Osteoblast (primary cell): ENCODE results near the gene LZTS2. TPM values are rescaled to one million over a fixed set of nuclear protein-coding genes. Genes with fewer than 3 reads are reported as not detected.
"Not testable (repeated sequence)": the region's sequence is repeated elsewhere in the genome, so short reads cannot be mapped to it uniquely, and the experiment has no call there.

Experiments used
- DNase-seq: peaks from one replicate; pipeline ENCODE4 v3.0.0; 2011; ENCODE audit warnings: low spot score, mixed read lengths; ENCODE audit not compliant: insufficient read length; ENCODE audit errors: missing footprints
- H2AFZ ChIP-seq: 2 replicates; pipeline ENCODE4 v1.6.0; 2011; ENCODE audit warnings: mild to moderate bottlenecking, low read length
- H3K27ac ChIP-seq: 2 replicates; pipeline ENCODE4 v1.5.1; 2011; ENCODE audit warnings: mild to moderate bottlenecking, low read depth, low read length, moderate library complexity
- H3K27me3 ChIP-seq: 2 replicates; pipeline ENCODE4 v1.6.0; 2012; ENCODE audit warnings: mild to moderate bottlenecking, control low read depth, inconsistent platforms, low read length, moderate library complexity; ENCODE audit not compliant: insufficient read depth
- H3K36me3 ChIP-seq: 2 replicates; pipeline ENCODE4 v1.5.1; 2011; ENCODE audit warnings: mild to moderate bottlenecking, low read length, control low read depth, moderate library complexity; ENCODE audit not compliant: insufficient read depth
- H3K4me1 ChIP-seq: 2 replicates; pipeline ENCODE4 v1.5.1; 2011; ENCODE audit warnings: mild to moderate bottlenecking, low read length, control low read depth, moderate library complexity; ENCODE audit not compliant: insufficient read depth
- H3K4me2 ChIP-seq: 2 replicates; pipeline ENCODE4 v1.6.0; 2011; ENCODE audit warnings: mild to moderate bottlenecking, low read length; ENCODE audit not compliant: insufficient read depth
- H3K4me3 ChIP-seq: fragments of 200-600 bp; sonication (generic); 3 replicates; pipeline ENCODE4 v1.5.1; 2012; ENCODE audit warnings: mild to moderate bottlenecking, low read length, inconsistent platforms; ENCODE audit not compliant: insufficient read depth
- H3K79me2 ChIP-seq: 2 replicates; pipeline ENCODE4 v1.6.0; 2012; ENCODE audit warnings: mild to moderate bottlenecking, low read length, control low read depth, inconsistent platforms; ENCODE audit not compliant: insufficient read depth
- H3K9me3 ChIP-seq: 2 replicates; pipeline ENCODE4 v1.5.1; 2011; ENCODE audit warnings: low read depth, low read length, control low read depth
- H4K20me1 ChIP-seq: 2 replicates; pipeline ENCODE4 v1.6.0; 2012; ENCODE audit warnings: mild to moderate bottlenecking, low read length, control low read depth; ENCODE audit not compliant: insufficient read depth
- total RNA-seq: library from RNA; depleted of rRNA; stranded (reverse); fragments of >200 nt; gene quantifications from 2 replicates; pipeline ENCODE4 v1.2.3, GENCODE V29; 2012
- TF ChIP-seq, protein P1 (sequence below): IDR thresholded peaks from 2 replicates; pipeline ENCODE4 v1.5.1; 2011; ENCODE audit warnings: mild to moderate bottlenecking, low read depth, low read length, moderate library complexity; ENCODE audit errors: extremely low read depth

LZTS2 gene
- total RNA-seq, 1 donor, result 127 TPM

DNA sequence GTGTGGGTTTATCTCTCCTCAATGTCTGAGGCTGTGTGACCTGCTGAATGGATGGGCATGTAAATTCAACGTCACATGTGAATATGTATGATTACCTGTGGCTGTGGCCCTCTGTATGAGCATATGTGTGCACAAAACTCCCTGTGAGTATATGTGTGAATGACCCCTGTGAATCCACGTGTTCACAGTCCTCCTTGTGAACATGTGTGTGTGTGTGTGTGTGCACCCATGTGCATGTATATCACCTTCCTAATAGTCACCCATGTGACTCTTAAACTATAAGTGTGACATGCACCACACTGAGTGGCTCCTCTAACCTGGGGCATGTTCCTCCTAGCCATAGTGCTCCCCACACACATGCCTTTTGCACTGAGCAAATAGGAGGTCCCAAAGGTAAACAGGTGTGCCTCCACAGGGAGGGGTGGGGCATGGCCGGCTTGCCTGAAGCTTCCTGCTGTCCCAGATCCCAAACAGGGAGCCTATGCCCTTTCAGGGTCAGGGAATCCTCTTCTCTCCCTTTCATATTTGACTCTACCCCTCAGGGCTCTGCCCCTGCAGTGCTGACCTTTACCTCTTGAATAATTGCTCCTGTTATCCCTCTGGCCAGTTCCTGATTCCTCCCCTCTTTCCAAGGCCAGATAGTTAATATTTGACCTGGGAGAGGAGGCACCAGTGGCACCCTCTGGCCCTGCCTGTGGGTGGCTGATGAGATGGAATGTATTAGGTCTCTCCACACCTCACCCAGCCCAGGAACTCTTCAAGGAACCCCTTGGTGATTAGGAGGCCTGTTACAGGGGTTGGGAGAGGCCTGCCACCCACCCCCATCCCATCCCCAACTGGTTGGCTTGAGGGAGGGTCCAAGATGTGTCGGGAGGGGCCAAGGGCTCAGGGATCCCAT, 28.4 kb upstream of the LZTS2 start:
- H3K36me3 ChIP-seq, result peaks cover 6% of the 10 kb centered on the region
- no peaks in the 10 kb centered on the region for H4K20me1 ChIP-seq
- no peak overlapping the region for H3K4me3 ChIP-seq
- no peak for DNase-seq
- H3K9me3 ChIP-seq, result no peaks in the 10 kb centered on the region
- H3K27me3 ChIP-seq, result peaks cover 3% of the 10 kb centered on the region
- no peak overlapping the region for H3K4me2 ChIP-seq
- no peak overlapping the region for H3K27ac ChIP-seq
- H3K79me2 ChIP-seq, result no peaks in the 10 kb centered on the region
- TF ChIP-seq, protein P1, sequence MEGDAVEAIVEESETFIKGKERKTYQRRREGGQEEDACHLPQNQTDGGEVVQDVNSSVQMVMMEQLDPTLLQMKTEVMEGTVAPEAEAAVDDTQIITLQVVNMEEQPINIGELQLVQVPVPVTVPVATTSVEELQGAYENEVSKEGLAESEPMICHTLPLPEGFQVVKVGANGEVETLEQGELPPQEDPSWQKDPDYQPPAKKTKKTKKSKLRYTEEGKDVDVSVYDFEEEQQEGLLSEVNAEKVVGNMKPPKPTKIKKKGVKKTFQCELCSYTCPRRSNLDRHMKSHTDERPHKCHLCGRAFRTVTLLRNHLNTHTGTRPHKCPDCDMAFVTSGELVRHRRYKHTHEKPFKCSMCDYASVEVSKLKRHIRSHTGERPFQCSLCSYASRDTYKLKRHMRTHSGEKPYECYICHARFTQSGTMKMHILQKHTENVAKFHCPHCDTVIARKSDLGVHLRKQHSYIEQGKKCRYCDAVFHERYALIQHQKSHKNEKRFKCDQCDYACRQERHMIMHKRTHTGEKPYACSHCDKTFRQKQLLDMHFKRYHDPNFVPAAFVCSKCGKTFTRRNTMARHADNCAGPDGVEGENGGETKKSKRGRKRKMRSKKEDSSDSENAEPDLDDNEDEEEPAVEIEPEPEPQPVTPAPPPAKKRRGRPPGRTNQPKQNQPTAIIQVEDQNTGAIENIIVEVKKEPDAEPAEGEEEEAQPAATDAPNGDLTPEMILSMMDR, result no peak
- H2AFZ ChIP-seq, result no peak overlapping the region
- peaks cover 6% of the 10 kb centered on the region for H3K4me1 ChIP-seq

DNA sequence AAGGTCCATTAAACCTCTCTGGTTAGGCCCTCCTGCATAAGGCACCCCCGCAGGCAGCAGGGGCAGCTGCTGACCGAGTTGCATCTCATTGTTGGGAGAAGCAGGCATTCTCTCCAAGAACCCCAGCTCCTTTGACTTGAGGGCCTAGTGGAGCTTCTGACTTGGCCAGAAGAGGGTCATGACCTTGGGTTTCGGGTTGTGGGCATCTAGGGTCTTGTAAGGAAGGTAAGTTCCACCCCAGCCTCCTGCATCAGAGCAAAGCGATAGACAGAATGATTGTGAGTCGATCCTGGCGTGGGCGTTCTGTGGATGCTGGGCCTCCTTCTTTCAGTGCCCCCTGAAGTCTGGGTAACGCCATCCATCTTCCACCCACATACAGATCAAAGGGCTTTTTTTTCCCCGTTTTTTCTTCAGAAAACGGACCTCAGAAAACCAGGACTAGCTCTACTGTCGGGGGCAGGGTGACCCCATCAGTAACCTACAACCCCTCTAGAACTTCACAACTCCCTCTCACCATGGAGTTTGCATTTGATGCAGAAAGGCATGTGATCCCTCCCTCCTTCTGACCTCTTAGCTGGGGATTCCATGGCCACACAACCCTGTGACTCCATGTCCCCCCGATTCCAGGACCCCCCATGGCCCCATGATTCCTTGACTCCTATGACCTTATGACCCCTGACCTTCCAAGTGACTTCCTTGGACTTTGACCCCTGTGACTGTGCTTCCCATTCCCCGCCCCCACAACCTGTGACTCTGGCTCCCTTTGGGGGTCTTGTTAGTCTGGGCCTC, 27.3 kb upstream of the LZTS2 start:
- Histone ChIP-seq H3K4me1 (peaks cover 6% of the 10 kb centered on the region), H3K4me2 (no peak overlapping the region), H3K79me2 (no peaks in the 10 kb centered on the region), H2AFZ (no peak overlapping the region), H4K20me1 (no peaks in the 10 kb centered on the region), H3K9me3 (no peaks in the 10 kb centered on the region), H3K36me3 (no peaks in the 10 kb centered on the region), H3K27me3 (peaks cover 3% of the 10 kb centered on the region), H3K27ac (no peak overlapping the region), H3K4me3 (no peak overlapping the region)
- no peak for DNase-seq
- TF ChIP-seq, protein P1, result no peak

DNA sequence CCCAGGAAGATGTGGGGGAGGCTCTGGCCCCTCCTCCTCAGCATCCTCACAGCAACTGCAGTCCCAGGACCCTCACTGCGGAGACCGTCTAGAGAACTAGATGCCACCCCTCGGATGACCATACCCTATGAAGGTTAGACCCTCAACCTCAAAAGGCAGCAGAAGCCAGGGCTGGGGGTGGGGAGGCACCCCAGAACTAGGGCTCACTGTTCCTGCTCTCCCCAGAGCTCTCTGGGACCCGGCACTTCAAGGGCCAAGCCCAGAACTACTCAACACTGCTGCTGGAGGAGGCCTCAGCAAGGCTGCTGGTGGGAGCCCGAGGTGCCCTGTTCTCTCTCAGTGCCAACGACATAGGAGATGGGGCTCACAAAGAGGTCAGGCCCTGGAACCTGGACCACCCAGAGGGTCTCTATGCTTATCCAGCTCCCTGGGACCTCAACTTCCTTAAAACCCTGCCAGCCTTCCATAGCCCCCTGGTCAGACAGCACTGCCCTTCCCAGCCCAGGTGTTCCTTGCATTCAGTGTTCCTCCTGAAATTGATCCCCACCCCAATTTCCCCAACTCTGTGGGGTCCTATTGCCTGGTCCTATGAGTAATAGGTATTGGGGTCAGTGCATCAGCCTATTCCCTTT, 26.6 kb upstream of the LZTS2 start:
- Histone ChIP-seq H3K79me2 (no peaks in the 10 kb centered on the region), H3K9me3 (no peaks in the 10 kb centered on the region), H3K36me3 (no peaks in the 10 kb centered on the region), H3K4me1 (peaks cover 6% of the 10 kb centered on the region), H3K4me3 (no peak overlapping the region), H3K27ac (no peak overlapping the region), H2AFZ (no peak overlapping the region), H3K4me2 (no peak overlapping the region), H3K27me3 (peaks cover 3% of the 10 kb centered on the region), H4K20me1 (no peaks in the 10 kb centered on the region)
- TF ChIP-seq, protein P1, result no peak
- DNase-seq, result no peak

DNA sequence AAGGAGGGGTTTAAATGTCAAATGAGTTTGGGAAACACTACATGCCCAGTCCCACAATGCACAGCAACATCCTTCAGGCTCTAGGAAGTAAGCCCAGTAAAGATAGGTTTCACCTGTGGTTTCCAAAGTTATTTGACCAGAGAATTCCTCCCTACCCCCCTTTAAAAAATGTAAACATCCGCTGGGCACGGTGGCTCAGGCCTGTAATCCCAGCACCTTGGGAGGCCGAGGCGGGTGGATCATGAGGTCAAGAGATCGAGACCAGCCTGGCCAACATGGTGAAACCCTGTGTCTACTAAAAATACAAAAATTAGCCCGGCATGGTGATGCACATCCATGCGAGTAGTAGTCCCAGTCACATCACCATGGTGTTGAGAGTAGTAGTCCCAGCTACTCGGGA, 24.2 kb upstream of the LZTS2 start:
- not testable (repeated sequence) for H3K4me2 ChIP-seq, H3K9me3 ChIP-seq, H2AFZ ChIP-seq, DNase-seq, H3K4me1 ChIP-seq, H3K36me3 ChIP-seq, H3K79me2 ChIP-seq, H3K27ac ChIP-seq, H3K27me3 ChIP-seq, H4K20me1 ChIP-seq, H3K4me3 ChIP-seq
